ENCODE data around the gene RAB14.

The RAB14 gene

DNA sequence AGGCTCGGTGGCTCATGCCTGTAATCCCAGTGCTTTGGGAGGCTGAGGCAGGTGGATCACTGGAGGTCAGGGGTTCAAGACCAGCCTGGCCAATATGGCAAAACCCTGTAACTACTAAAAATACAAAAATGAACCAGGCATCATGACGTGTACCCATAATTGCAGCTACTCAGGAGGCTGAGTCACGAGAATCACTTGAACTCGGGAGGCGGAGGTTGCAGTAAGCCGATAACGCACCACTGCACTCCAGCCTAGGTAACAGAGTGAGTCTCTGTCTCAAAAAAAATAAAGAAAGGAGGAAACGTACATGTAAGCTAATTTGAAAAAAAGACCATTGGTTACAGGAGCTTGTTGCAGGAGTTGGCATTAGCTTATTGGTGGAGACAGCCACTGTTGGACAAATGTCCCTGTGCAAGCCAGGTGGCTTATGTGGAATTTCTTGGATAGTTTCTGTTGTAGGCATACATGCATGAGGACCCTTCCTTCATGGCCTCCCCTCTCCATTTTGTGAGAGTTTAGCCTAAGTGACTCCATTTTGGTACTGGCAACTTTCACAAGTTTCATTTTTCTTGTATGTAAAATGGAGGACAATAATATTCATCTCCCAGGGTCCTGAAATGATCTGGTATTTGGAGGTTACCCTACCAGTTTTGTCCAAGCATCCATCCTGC is 16.8 kb upstream of the RAB14 start:
- DNase-seq = no peak

DNA sequence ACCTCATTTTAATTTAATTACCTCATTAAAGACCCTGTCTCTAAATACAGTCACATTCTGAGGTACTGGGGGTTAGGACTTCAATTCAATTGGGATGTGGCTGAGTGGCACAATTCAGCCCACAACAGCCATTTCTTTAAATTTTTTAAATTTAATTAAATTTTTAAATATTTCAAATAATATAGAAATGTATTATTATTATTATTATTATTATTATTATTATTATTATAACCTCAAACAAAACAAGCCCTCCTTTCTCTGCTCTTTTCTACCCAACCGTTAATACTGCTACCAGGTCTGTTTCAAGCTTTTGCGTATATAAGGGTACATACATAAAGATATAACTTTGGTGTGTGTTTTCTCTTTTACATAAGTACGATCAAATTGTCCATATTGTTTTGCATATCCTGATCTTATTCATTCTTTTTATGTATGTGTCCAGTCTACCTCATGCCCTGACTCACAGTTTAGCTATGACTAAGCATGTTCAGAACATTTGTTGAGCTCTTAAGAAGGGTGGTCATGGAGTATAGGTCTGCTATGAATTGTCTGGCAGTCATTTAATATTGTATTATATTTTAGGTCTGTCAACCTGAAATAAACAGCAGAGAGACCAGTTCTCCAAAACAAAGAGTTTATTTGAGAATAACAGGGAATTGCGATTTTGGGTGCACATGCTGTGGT is 16.1 kb upstream of the RAB14 start:
- no peak for DNase-seq

GRCh38 chr9:121216271-121216805 is 14.7 kb upstream of the RAB14 start:
- DNase-seq = no peak

DNA sequence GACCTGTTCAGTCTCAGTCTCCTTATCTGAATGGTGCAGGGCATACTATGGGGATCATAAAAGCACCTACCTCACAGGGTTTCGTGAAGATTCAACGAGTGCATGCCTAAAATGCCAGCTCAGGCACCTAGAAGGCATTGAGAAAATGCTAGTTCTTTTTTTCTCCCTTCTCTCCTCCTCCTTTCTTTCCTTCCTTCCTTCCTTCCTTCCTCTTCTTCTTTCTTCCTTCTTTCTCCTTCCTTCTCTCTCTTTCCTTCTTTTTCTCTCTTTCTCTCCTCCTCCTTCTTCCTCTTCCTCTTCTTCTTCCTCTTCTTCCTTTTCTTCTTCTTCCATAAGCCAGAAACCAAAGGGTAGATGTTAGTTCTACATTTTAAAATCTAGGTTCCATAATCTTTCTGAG is 12.3 kb upstream of the RAB14 start:
- no peak for DNase-seq

DNA sequence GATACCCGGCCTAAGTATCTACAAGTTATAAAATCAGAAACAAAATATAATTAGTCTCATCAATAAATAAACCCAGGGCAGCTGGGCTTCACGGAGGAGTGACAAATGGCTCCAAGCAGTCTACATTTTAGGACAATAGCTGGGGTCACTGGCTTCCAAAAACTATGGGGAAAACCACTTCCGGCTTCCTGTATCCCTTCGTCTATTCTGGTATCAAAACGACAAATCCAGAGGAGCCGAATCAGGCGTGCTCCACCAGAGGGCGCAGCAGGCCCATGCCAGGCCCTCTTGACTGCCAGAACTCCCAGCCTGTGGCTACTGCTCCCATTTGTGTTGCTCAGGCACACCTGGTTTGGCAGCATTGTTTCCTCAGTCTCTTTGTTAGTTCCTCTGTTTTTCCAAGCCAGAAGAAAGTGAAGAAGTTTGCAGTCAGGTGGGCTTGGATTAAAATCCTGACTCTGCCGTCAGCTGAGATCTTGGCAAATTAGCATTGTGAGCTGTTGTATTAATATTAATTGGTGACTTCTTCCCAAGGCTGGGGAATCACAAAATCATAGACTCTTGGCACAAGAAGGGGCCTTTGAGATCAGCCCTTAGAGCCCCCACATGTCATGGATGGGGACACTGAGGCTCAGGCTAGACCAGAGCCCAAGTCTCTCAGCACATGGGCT is 11.6 kb upstream of the RAB14 start:
- DNase-seq = peak; percentile 66 to 69

GRCh38 chr9:121210536-121210935 is 8.9 kb upstream of the RAB14 start:
- DNase-seq = no peak

- DNase-seq = peak in 1 of 2 donors; percentile 44
Observed at GRCh38 chr9:121207371-121207940, 5.8 kb upstream of the RAB14 start.

DNA sequence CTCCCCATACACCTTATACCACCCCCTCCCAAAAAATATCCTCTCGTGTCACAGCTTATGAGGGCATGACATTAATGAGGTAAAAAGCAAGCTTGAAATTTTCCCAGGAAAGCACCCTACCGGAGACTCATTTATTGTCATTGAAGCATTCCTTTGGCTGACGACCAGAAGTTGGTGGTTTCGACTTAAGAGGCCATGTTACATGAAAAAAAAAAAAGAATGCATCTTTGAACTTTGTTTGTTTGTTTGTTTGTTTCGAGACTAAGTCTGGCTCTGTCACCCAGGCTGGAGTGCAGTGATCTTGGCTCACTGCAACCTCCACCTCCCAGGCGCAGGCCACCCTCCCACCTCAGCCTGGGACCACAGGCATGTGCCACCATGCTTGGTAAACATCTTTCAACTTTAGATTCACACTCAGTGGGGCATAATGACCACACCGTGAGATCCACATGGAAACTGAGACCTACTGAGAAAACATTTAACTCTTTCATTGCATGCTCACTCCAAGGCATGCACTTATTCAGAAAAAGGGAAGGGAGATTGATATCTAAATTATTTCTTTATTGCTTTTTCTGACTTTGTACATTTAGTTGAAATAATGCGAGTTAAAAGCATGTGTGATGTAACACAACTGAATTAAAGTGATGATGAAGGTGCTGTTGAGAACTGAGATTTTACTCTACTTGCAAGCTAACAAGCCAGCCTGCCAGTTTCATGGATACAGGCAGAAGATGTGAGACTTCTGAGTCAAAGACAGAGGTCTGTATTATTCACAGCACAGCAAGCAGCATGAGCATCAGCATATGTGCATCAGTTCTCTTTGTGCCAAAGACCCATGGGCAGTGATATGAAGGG is 5.1 kb upstream of the RAB14 start:
- no peak for DNase-seq

DNA sequence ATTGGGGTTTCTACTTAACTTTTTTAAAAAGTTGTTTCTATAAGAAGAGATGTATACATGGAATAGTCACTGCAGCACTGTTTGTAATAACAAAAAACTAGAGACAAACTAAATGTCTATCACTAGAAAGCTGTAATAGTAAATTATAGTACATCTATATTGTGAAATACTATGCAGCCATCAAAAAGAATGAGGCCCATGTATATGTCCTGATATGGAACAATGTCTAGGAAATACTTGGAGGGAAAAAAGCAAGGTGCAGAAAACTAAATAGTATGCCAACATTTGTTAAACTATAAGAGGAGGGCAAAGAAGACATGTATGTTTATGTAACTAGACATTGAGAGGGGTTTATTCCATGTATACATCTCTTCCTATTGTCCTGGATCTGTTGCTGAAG is 2.9 kb upstream of the RAB14 start:
- DNase-seq = no peak

- DNase-seq = no peak
Observed at GRCh38 chr9:121204121-121204520, 2.5 kb upstream of the RAB14 start.

DNA sequence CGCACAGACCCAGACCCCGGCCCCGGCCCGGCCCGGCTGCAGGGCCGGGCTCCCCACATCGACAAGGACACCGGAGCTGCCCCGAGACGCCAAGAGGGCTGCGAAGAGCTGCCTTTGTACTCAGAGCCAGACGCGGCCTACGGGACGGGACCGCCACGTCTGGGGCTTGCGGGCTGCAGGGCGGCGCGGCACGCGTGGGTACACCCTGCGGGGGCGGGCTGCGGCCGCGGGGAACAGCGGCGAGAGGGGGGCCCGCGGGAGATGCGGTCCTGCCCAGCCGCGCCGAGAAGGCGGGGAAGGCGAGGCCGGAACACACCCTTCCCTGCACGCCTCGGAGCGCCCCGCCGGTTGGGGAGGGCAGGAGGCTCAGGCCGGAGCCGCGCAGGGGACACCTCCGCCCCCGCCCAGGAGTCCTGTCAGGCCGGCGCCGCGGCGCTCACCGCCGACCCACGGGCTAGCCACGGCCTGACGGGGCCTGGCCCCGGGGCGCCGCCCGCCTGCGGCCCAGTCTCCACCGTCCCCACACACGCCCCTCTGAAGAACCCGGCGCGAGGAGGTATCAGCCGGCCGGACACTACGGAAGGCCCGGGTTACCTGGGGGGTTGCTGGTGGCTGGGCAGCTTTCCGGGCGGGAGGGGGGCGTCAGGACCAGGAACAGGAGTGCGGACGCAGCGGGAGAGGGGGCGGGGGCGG is 478 bp downstream of the RAB14 start:
- peak; percentile 30 to 60 for DNase-seq

GRCh38 chr9:121200356-121200755 is 1.3 kb downstream of the RAB14 start:
- DNase-seq = no peak

GRCh38 chr9:121199921-121200320 is 1.7 kb downstream of the RAB14 start:
- DNase-seq = no peak

DNA sequence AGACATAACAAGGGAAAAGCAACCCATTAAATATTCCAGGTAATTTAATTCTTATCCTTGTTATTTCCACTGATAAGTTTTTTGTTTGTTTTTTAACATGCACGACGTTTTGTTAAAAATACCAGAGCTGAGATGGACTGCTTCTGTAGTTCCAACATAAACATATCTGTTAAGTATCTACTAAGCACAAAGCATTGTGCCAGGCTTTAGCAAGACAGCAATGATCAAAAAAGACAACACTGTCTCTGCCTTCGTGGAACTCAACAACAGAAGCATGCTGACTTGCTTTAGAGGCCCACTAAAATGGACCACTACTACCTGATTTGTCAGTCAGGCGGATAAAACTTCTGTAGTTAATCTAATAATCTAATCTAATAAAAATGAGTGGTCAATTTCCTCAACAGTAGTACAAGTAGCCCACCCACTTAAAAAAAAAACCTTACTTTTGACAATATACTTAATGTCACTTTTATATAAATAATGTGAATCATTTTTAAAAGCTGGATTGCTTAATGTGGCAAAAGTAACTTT is 3.1 kb downstream of the RAB14 start:
- DNase-seq = no peak

GRCh38 chr9:121197132-121197531 is 4.5 kb downstream of the RAB14 start:
- DNase-seq = no peak

GRCh38 chr9:121196389-121196788 is 5.3 kb downstream of the RAB14 start:
- DNase-seq = no peak

- DNase-seq = no peak
Observed at GRCh38 chr9:121194730-121195129, 6.9 kb downstream of the RAB14 start.

- no peak for DNase-seq
Observed at GRCh38 chr9:121192959-121193640, 8.6 kb downstream of the RAB14 start.

DNA sequence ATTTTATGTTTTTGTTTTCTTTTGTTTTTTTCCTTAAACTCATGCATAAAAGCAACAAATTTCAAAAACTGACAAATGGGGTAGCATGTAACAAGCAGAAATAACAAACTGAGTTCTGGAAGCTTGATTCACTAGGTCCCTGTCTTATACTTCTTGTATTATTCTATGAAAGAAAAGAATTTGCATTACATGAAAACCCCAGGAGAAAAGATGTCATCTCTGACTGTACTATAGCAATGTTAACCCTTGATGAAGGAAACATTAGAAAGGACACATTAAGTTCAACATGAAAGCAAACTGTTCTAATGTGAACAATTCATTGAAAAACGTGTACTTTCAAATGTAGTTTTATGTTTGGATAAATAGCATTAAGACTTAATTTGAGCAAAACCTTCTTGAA is 9.2 kb downstream of the RAB14 start:
- no peak for DNase-seq

- no peak for DNase-seq
Observed at GRCh38 chr9:121191235-121191634, 10.4 kb downstream of the RAB14 start.

GRCh38 chr9:121189660-121190059 is 12.0 kb downstream of the RAB14 start:
- DNase-seq = no peak
